Stimulated activated CD4-positive, alpha-beta T cell treated with anti-CD3 and anti-CD28 coated beads, Interleukin-1b, Interleukin-23, amount 100 ng/mL, for 4 hours (primary cell): ENCODE data around the gene STEAP3.

Experiments used
- DNase-seq, 2 donors: peaks; one replicate each; pipeline ENCODE4 v3.0.0-alpha.2; 2020; ENCODE audit warnings: low read depth in 2 of 2

Gene STEAP3

GRCh38 chr2:119223521-119224390 lies at the start of gene STEAP3:
Gene STEAP3 (plus strand): TSS chr2:119223834. CDS start chr2:119231013, 7,179 bp downstream.
- no peak for DNase-seq

- DNase-seq, result peak; percentile 38 to 47
These were observed 49.2 kb upstream of the STEAP3 start for GRCh38 chr2:119174216-119174992.

- no peak for DNase-seq
These were observed 48.7 kb upstream of the STEAP3 start for GRCh38 chr2:119174993-119175347.

GRCh38 chr2:119175517-119175916 lies 48.1 kb upstream of the STEAP3 start:
- no peak for DNase-seq

GRCh38 chr2:119177171-119177837 lies 46.3 kb upstream of the STEAP3 start:
- DNase-seq, result no peak

- no peak for DNase-seq
These were observed 45.8 kb upstream of the STEAP3 start for GRCh38 chr2:119177838-119178190.

GRCh38 chr2:119178776-119179175 lies 44.9 kb upstream of the STEAP3 start:
- no peak for DNase-seq

GRCh38 chr2:119179202-119179601 lies 44.4 kb upstream of the STEAP3 start:
- DNase-seq, result no peak

GRCh38 chr2:119179991-119180390 lies 43.6 kb upstream of the STEAP3 start:
- DNase-seq, result no peak

- no peak for DNase-seq
These were observed 42.7 kb upstream of the STEAP3 start for GRCh38 chr2:119180892-119181291.

GRCh38 chr2:119181391-119181790 lies 42.2 kb upstream of the STEAP3 start:
- DNase-seq, result no peak

GRCh38 chr2:119181791-119182445 lies 41.7 kb upstream of the STEAP3 start:
- no peak for DNase-seq

GRCh38 chr2:119184512-119184911 lies 39.1 kb upstream of the STEAP3 start:
- DNase-seq, result no peak

- no peak for DNase-seq
These were observed 33.1 kb upstream of the STEAP3 start for GRCh38 chr2:119190321-119191111.

- no peak for DNase-seq
These were observed 30.7 kb upstream of the STEAP3 start for GRCh38 chr2:119192893-119193292.

- no peak for DNase-seq
These were observed 28.6 kb upstream of the STEAP3 start for GRCh38 chr2:119195001-119195400.

- DNase-seq, result no peak
These were observed 27.7 kb upstream of the STEAP3 start for GRCh38 chr2:119195887-119196286.

GRCh38 chr2:119196301-119197125 lies 27.1 kb upstream of the STEAP3 start:
- DNase-seq, result no peak

GRCh38 chr2:119197126-119197405 lies 26.6 kb upstream of the STEAP3 start:
- no peak for DNase-seq

- no peak for DNase-seq
These were observed 25.9 kb upstream of the STEAP3 start for GRCh38 chr2:119197529-119198239.
